PC-3 (cell line): ENCODE measurements around the gene H2AZ1. TPM values are rescaled to one million over a fixed set of nuclear protein-coding genes. Genes with fewer than 3 reads are reported as not detected.
A peak's percentile ranks its signal among the peaks of the same experiment; 100 is the strongest.

Experiments
- ATAC-seq: fragments of 200-7000 bp; cut with Tn5 transposase; 2 replicates; pipeline ENCODE4 v1.9.1; 2020; ENCODE audit warnings: mild to moderate bottlenecking, moderate library complexity
- BruUV-seq: library from RNA; stranded (reverse); fragments of 400-500 nt; replicated peaks from 2 replicates; lab custom pipeline; 2021; lab: Mats Ljungman, UMichigan
- CTCF ChIA-PET: fragments of 300-600 bp; sonication (Branson Sonifier 250); formaldehyde crosslinking; loops from one replicate; lab custom pipeline; 2022; ENCODE audit warnings: antibody characterized with exemption; lab: Charles Lee
- POLR2A ChIA-PET: fragments of 300-600 bp; sonication (Branson Sonifier 250); formaldehyde crosslinking; loops from one replicate; lab custom pipeline; 2022; ENCODE audit warnings: antibody characterized with exemption; ENCODE audit not compliant: unreplicated experiment; lab: Charles Lee
- DNase-seq: peaks from one replicate; pipeline ENCODE4 v3.0.0-alpha.2; 2015
- H2AFZ ChIP-seq: fragments of 300-600 bp; sonication (generic); 2 replicates; pipeline ENCODE4 v1.6.0; 2016; ENCODE audit warnings: antibody characterized with exemption, low read length
- H3F3A ChIP-seq: fragments of 300-600 bp; sonication (generic); one replicate; pipeline ENCODE4 v1.6.0; 2017; ENCODE audit warnings: antibody characterized with exemption, low read length, control low read depth, mild to moderate bottlenecking; ENCODE audit not compliant: unreplicated experiment
- H3K27ac ChIP-seq: fragments of 300-600 bp; sonication (generic); 2 replicates; pipeline ENCODE4 v1.5.1; 2016; ENCODE audit warnings: mild to moderate bottlenecking, low read length
- H3K27me3 ChIP-seq: fragments of 300-600 bp; sonication (generic); 2 replicates; pipeline ENCODE4 v1.6.1; 2016; ENCODE audit warnings: low read length, mixed read lengths
- H3K36me3 ChIP-seq: fragments of 300-600 bp; sonication (generic); 2 replicates; pipeline ENCODE4 v1.6.1; 2016; ENCODE audit warnings: low read depth, mixed run types, low read length, mixed read lengths
- H3K4me1 ChIP-seq: fragments of 300-600 bp; sonication (generic); 2 replicates; pipeline ENCODE4 v1.5.1; 2016; ENCODE audit warnings: low read length; ENCODE audit not compliant: insufficient read depth
- H3K4me2 ChIP-seq: fragments of 300-600 bp; sonication (generic); 2 replicates; pipeline ENCODE4 v1.6.0; 2016; ENCODE audit warnings: low read length
- H3K4me3 ChIP-seq: fragments of 300-600 bp; sonication (generic); 2 replicates; pipeline ENCODE4 v1.5.1; 2016; ENCODE audit warnings: mild to moderate bottlenecking, low read length, mixed read lengths
- H3K79me2 ChIP-seq: fragments of 300-600 bp; sonication (generic); 2 replicates; pipeline ENCODE4 v1.6.1; 2017; ENCODE audit warnings: low read length, mixed read lengths
- H3K9ac ChIP-seq: fragments of 300-600 bp; sonication (generic); 2 replicates; pipeline ENCODE4 v1.6.0; 2016; ENCODE audit warnings: mild to moderate bottlenecking, low read length
- H3K9me2 ChIP-seq: fragments of 300-600 bp; sonication (generic); replicated peaks from 2 replicates; pipeline ENCODE4 v1.6.1; 2016; ENCODE audit warnings: mixed run types, low read length, mixed read lengths
- H3K9me3 ChIP-seq: fragments of 300-600 bp; sonication (generic); 2 replicates; pipeline ENCODE4 v1.6.1; 2016; ENCODE audit warnings: low read length, mixed read lengths
- H4K20me1 ChIP-seq: fragments of 300-600 bp; sonication (generic); 2 replicates; pipeline ENCODE4 v1.6.1; 2016; ENCODE audit warnings: low read length, mixed read lengths
- EZH2 ChIP-seq: fragments of 300-600 bp; sonication (generic); IDR thresholded peaks from one replicate; pipeline ENCODE4 v1.6.1; 2017; ENCODE audit warnings: antibody characterized with exemption, mild to moderate bottlenecking, low read length; ENCODE audit not compliant: unreplicated experiment
- EZH2phosphoT487 ChIP-seq: fragments of 300-600 bp; sonication (generic); IDR thresholded peaks from 2 replicates; pipeline ENCODE4 v1.6.1; 2018; ENCODE audit warnings: mild to moderate bottlenecking, antibody characterized with exemption, low read length, borderline replicate concordance
- intact Hi-C: fragments of 100-400 bp; cut with micrococcal nuclease; formaldehyde crosslinking; loops from 2 replicates; pipeline ENCODE4 v1.9.0; 2023
- total RNA-seq: library from RNA; depleted of rRNA; stranded (reverse); fragments of >200 nt; gene quantifications from 2 replicates; pipeline ENCODE4 v1.2.3, GENCODE V29; 2014
- TF ChIP-seq, protein P1 (sequence below): fragments of 300-600 bp; sonication (generic); conservative IDR thresholded peaks from 2 replicates; pipeline ENCODE4 v1.5.1; 2017; ENCODE audit warnings: antibody characterized with exemption, low read depth, mild to moderate bottlenecking, low read length

H2AZ1 gene
- total RNA-seq, 1 experiment from 2014 or later, result 433 TPM

DNA sequence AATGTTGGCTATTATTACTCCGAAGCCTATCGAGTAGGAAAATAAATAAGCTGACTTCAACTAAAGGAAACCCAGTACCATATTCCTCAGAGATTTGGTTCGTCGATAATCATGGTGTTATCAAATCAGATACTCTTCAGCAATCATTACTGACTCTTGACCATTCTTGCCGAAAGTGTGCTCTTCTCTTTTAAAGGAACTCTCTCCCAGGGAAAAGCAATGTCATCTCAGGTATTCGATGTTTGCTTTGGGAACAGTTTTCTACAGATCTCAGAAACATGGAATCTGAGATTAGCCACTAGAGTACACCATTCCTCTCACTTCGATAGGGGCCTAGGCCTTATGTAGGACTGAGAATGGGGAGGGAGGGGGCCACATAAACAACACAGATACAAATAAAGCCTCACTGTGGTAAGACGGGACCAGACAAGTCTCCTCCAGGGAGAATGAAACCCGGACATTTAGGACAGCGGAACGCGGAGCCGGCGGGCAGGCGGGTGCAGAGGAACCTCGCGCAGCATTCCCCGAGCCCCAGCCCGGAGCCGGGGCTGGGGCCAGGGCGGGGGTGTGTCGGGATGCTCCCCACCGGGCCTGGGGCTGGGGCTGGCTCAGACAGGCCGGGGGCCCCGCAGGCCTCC is 4.2 kb downstream of the H2AZ1 start:
- Histone ChIP-seq H3K27me3 (no peaks in the 10 kb centered on the region), H3K27ac (peak overlapping the region; percentile 41), H3K9ac (peak overlapping the region; percentile 81), H3F3A (no peaks in the 10 kb centered on the region), H3K36me3 (peaks cover 12% of the 10 kb centered on the region), H3K4me3 (peak overlapping the region; percentile 96), H4K20me1 (peaks cover 20% of the 10 kb centered on the region), H3K9me2 (no peaks in the 10 kb centered on the region), H3K79me2 (peaks cover 80% of the 10 kb centered on the region), H3K4me1 (peaks cover 34% of the 10 kb centered on the region), H2AFZ (peak overlapping the region; percentile 77), H3K4me2 (peak overlapping the region; percentile 80), H3K9me3 (no peaks in the 10 kb centered on the region)
- ATAC-seq, result peak; percentile 9
- CTCF ChIA-PET, result no interaction called here
- POLR2A ChIA-PET, result interaction anchor here (0.7 kb wide), 2 partner anchors 19 to 535 kb away, joined by 3 to 5 read pairs; no protein-coding TSS in a partner anchor
- peak; percentile 15 for DNase-seq
- intact Hi-C loops, result loop anchor here (5.0 kb wide), 2 partner anchors 49 to 129 kb away; partner anchors contain the start of gene DAPP1
- no TSS peak for BruUV-seq
- TF ChIP-seq EZH2phosphoT487 (no peak), EZH2 (no peak)
- TF ChIP-seq, protein P1, sequence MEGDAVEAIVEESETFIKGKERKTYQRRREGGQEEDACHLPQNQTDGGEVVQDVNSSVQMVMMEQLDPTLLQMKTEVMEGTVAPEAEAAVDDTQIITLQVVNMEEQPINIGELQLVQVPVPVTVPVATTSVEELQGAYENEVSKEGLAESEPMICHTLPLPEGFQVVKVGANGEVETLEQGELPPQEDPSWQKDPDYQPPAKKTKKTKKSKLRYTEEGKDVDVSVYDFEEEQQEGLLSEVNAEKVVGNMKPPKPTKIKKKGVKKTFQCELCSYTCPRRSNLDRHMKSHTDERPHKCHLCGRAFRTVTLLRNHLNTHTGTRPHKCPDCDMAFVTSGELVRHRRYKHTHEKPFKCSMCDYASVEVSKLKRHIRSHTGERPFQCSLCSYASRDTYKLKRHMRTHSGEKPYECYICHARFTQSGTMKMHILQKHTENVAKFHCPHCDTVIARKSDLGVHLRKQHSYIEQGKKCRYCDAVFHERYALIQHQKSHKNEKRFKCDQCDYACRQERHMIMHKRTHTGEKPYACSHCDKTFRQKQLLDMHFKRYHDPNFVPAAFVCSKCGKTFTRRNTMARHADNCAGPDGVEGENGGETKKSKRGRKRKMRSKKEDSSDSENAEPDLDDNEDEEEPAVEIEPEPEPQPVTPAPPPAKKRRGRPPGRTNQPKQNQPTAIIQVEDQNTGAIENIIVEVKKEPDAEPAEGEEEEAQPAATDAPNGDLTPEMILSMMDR, result no peak

DNA sequence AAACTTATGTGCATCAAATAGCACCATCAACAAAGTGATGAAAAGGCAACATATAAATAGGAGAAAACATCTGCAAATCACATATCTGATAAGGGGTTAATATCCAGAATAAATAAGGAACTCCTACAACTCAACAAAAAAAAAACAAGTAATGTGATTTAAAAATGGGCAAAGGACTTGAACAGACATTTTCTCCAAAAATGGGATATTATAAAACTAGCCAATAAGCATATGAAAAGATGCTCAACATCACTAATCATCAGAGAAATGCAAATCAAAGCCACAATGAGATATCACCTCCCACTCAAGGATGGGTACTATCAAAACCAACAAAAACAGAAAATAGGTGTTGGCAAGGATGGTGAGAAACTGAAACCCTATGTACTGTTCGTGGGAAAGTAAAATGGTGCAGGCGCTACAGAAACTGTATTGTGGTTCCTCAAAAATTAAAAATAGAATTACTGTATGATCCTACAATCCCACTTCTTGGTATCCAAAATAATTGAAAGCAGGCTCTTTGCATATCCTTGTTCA is 6.1 kb downstream of the H2AZ1 start:
- H3K9me3 ChIP-seq, result no peaks in the 10 kb centered on the region
- CTCF ChIA-PET, result no interaction called here

More for the DNA sequence above, 6.1 kb downstream of the H2AZ1 start:
- no peak overlapping the region for H2AFZ ChIP-seq
- no peaks in the 10 kb centered on the region for H3K9me2 ChIP-seq
- ATAC-seq, result no peak
- H4K20me1 ChIP-seq, result peaks cover 20% of the 10 kb centered on the region
- TF ChIP-seq, protein P1, result no peak
- TF ChIP-seq EZH2phosphoT487, result no peak
- TF ChIP-seq EZH2, result no peak
- H3K27ac ChIP-seq, result no peak overlapping the region
- no peak overlapping the region for H3K4me3 ChIP-seq
- H3K27me3 ChIP-seq, result no peaks in the 10 kb centered on the region
- H3K79me2 ChIP-seq, result peaks cover 80% of the 10 kb centered on the region
- POLR2A ChIA-PET, result interaction anchor here (0.6 kb wide), 1 partner anchor 1422 kb away, joined by 4 read pairs; no protein-coding TSS in a partner anchor
- H3K9ac ChIP-seq, result no peak overlapping the region
- no TSS peak for BruUV-seq
- H3F3A ChIP-seq, result no peaks in the 10 kb centered on the region
- H3K36me3 ChIP-seq, result peaks cover 12% of the 10 kb centered on the region
- no peak for DNase-seq
- peaks cover 34% of the 10 kb centered on the region for H3K4me1 ChIP-seq
- intact Hi-C loops, result no loop called here
- peak overlapping the region; percentile 80 for H3K4me2 ChIP-seq
